GM18507 (cell line): ENCODE measurements around the gene NOTCH1.

Experiments
- DNase-seq: peaks from one replicate; pipeline ENCODE4 v3.0.0; 2011; ENCODE audit warnings: low read depth; ENCODE audit not compliant: insufficient read length; ENCODE audit errors: extremely low spot score
- FAIRE-seq: peaks from 2 replicates; lab custom pipeline; 2011; peaks lifted over from hg19 to GRCh38; lab: Jason Lieb, UNC

NOTCH1 gene

GRCh38 chr9:136508729-136509500, 36.9 kb downstream of the NOTCH1 start:
- FAIRE-seq = no peak
- DNase-seq = no peak

GRCh38 chr9:136507992-136508375, 37.9 kb downstream of the NOTCH1 start:
- no peak for DNase-seq
- no peak for FAIRE-seq

DNA sequence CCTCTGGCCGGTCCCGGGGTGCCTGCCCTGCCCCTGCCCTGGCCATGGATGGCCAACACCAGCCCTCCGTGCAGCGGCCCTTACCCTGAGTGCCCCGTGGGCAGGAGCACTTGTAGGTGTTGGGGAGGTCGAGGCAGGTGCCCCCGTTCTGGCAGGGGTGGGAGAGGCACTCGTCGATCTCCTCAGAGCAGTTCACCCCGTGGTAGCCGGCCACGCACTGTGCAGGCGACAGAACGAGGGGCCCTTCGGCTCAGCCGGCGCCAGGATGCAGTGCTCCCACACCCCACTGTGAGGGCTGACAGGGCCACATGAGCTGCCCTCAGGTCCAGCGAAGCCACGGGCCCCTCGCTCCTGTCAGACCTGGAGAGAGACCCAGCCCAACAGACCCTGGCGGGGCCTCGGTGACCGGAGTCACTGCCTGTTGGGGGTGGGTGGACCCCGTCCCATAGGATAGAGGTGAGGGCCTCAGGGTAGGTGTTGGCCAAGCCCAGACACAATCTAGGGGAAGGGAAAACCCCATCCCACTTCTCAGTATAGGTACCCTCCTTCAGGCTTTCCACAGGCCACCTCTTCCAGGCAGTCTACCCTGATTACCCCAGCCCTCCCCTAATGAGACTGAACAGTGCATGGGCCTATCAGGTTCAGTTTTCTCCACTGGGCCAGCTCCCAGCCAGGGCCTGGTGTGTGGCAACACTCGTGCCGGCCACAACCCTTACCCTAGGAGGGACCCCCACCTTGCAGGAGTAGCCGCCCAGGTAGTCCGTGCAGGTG, 38.4 kb downstream of the NOTCH1 start:
- FAIRE-seq = no peak
- DNase-seq = no peak

DNA sequence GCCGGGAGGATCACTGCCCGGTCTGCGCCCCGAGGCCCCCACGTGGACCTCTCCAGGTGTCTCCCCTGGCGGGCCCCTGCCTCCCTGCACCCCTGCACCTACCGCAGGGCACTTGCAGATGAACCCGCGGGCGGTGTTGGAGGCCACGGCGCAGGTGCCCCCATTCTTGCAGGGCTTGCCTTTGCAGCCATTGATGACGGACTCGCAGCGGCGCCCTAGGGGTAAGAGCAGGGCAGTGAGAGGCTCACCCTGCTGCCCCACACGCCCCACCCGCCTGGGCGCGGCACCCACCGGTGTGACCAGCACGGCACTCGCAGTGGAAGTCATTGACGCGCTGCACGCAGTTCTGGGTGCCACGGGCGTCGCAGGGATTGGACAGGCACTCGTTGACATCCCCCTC, 39.4 kb downstream of the NOTCH1 start:
- FAIRE-seq = no peak
- no peak for DNase-seq

- no peak for FAIRE-seq
Measured at GRCh38 chr9:136505406-136506403, 40.1 kb downstream of the NOTCH1 start.

GRCh38 chr9:136504512-136505348, 41.1 kb downstream of the NOTCH1 start:
- FAIRE-seq (no peak), DNase-seq (no peak)

More at GRCh38 chr9:136505406-136506403, 40.1 kb downstream of the NOTCH1 start:
- DNase-seq = no peak

GRCh38 chr9:136502940-136503550, 42.8 kb downstream of the NOTCH1 start:
- no peak for FAIRE-seq
- DNase-seq = no peak

- FAIRE-seq (no peak), DNase-seq (no peak)
Measured at GRCh38 chr9:136502196-136502595, 43.7 kb downstream of the NOTCH1 start.

GRCh38 chr9:136501686-136502085, 44.2 kb downstream of the NOTCH1 start:
- DNase-seq (no peak), FAIRE-seq (no peak)

- FAIRE-seq (no peak), DNase-seq (no peak)
Measured at GRCh38 chr9:136499935-136500910, 45.6 kb downstream of the NOTCH1 start.

DNA sequence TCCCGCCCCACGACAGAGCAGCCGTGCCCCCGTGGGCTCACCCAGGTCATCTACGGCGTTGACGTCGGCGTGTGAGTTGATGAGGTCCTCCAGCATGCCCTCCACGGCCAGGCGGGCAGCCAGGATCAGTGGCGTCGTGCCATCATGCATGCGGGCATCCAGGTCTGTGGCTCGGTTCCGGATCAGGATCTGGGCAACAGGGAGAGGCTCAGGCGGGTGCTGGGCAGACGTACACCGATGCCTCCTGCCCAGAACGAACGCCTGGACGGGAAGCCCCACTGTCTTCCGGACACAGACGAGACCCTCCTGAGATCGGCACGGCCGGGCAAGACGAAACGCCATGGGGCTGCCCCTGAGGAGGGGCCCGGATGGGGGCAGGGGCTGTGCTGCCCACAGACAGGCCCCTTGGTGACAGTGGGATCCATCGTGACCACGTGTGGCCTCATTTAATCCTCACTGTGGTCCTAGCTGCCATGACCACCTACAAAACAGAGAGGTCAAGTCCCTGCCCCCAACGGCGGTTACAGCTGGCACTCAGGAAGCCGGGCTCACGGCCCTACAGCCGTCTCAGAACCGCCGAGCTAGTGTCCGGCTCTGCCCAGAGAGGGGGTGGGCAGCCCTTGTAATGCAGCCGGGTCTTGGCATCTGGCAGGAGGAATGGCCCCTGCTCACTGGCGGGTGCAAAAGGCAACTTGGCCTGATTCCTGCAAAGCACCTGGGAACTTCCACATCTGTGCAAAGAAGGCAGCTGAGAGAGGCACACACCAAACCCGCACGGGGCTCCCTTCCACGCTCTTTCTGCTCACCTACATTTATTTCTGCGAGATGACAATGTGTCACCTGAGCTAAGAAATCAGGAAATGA, 46.5 kb downstream of the NOTCH1 start:
- FAIRE-seq (no peak), DNase-seq (no peak)

- FAIRE-seq (no peak), DNase-seq (no peak)
Measured at GRCh38 chr9:136497916-136498695, 47.7 kb downstream of the NOTCH1 start.

GRCh38 chr9:136496801-136497620, 48.8 kb downstream of the NOTCH1 start:
- FAIRE-seq = no peak
- no peak for DNase-seq

- no peak for FAIRE-seq
- no peak for DNase-seq
Measured at GRCh38 chr9:136496181-136496580, 49.7 kb downstream of the NOTCH1 start.

- DNase-seq (no peak), FAIRE-seq (no peak)
Measured at GRCh38 chr9:136495238-136495800, 50.5 kb downstream of the NOTCH1 start.
